H1 (cell line): Measurements from ENCODE around the gene NDEL1. TPM values are rescaled to one million over a fixed set of nuclear protein-coding genes. Genes with fewer than 3 reads are reported as not detected.

Source experiments
- CTCF ChIA-PET: fragments of 300-600 bp; sonication (Branson Sonifier 250); formaldehyde crosslinking; loops from one replicate; lab custom pipeline; 2021; ENCODE audit not compliant: partially characterized antibody; lab: Charles Lee
- POLR2A ChIA-PET: fragments of 300-600 bp; sonication (Branson Sonifier 250); formaldehyde crosslinking; loops from one replicate; lab custom pipeline; 2021; ENCODE audit warnings: inconsistent platforms; ENCODE audit not compliant: partially characterized antibody; lab: Charles Lee
- DNase-seq, 2 experiments: peaks; one replicate each; pipeline versions ENCODE4 v3.0.0 to v3.0.0-alpha.2; 2010 to 2022; ENCODE audit warnings: low spot score in 2 of 2, low read depth in 1 of 2, mixed read lengths in 1 of 2
- FAIRE-seq: peaks from 2 replicates; lab custom pipeline; 2011; peaks lifted over from hg19 to GRCh38; lab: Jason Lieb, UNC
- H2AFZ ChIP-seq: 2 replicates; pipeline ENCODE4 v1.8.1; 2012; ENCODE audit warnings: low read length, inconsistent platforms
- H2AK5ac ChIP-seq: 2 replicates; pipeline ENCODE4 v1.6.1; 2013; ENCODE audit warnings: low read depth, low read length
- H2BK120ac ChIP-seq: replicated peaks from 2 replicates; pipeline ENCODE3; 2013; ENCODE audit warnings: low read depth, low read length, inconsistent platforms
- H2BK12ac ChIP-seq: 2 replicates; pipeline ENCODE4 v1.6.1; 2013; ENCODE audit warnings: low read depth, low read length
- H2BK15ac ChIP-seq: 2 replicates; pipeline ENCODE4 v1.6.1; 2013; ENCODE audit warnings: low read length
- H2BK20ac ChIP-seq: 2 replicates; pipeline ENCODE4 v1.6.1; 2013; ENCODE audit warnings: low read length
- H2BK5ac ChIP-seq: 2 replicates; pipeline ENCODE4 v1.6.1; 2013; ENCODE audit warnings: low read depth, low read length
- H3K14ac ChIP-seq: 2 replicates; pipeline ENCODE4 v1.6.1; 2013; ENCODE audit warnings: inconsistent platforms; ENCODE audit not compliant: insufficient read length
- H3K18ac ChIP-seq: 2 replicates; pipeline ENCODE4 v1.6.1; 2013; ENCODE audit warnings: low read length; ENCODE audit errors: extremely low read depth
- H3K23ac ChIP-seq: 2 replicates; pipeline ENCODE4 v1.6.1; 2013; ENCODE audit warnings: inconsistent platforms; ENCODE audit not compliant: insufficient read length
- H3K23me2 ChIP-seq: 2 replicates; pipeline ENCODE4 v1.6.1; 2013; ENCODE audit warnings: low read depth, low read length
- H3K27ac ChIP-seq: 2 replicates; pipeline ENCODE4 v1.6.1; 2011; ENCODE audit warnings: low read depth, low read length, inconsistent platforms
- H3K27me3 ChIP-seq, 4 experiments: replicated peaks in 1 of 4; 1 replicate in 1 of 4; 2 replicates in 3 of 4; pipeline versions ENCODE4 v1.6.1 to v1.8.1; 2011 to 2013; ENCODE audit warnings: low read length in 3 of 4, mild to moderate bottlenecking in 3 of 4, inconsistent platforms in 2 of 4, mixed read lengths in 2 of 4, moderate library complexity in 1 of 4; ENCODE audit not compliant: control insufficient read depth in 3 of 4, insufficient read depth in 3 of 4; ENCODE audit errors: extremely low read depth in 1 of 4
- H3K36me3 ChIP-seq, 4 experiments: 2 replicates each; pipeline versions ENCODE4 v1.6.1 to v1.8.1; 2011 to 2013; ENCODE audit warnings: mild to moderate bottlenecking in 4 of 4, low read length in 3 of 4, moderate library complexity in 2 of 4, control low read depth in 1 of 4, inconsistent platforms in 1 of 4; ENCODE audit not compliant: insufficient read depth in 4 of 4, control insufficient read depth in 2 of 4
- H3K4ac ChIP-seq: replicated peaks from 2 replicates; pipeline ENCODE3; 2013; ENCODE audit warnings: low read length, low read depth, mixed read lengths, inconsistent platforms; ENCODE audit not compliant: insufficient read length
- H3K4me1 ChIP-seq, 4 experiments: replicated peaks in 1 of 4; 1 replicate in 1 of 4; 2 replicates in 3 of 4; pipeline versions ENCODE4 v1.6.1 to v1.8.1; 2011 to 2013; ENCODE audit warnings: low read length in 3 of 4, inconsistent platforms in 2 of 4, mixed read lengths in 1 of 4; ENCODE audit not compliant: insufficient read depth in 4 of 4, control insufficient read depth in 3 of 4
- H3K4me2 ChIP-seq, 2 experiments: 2 replicates each; pipeline versions ENCODE4 v1.6.1 to v1.8.1; 2011 to 2013; ENCODE audit warnings: low read depth in 2 of 2, low read length in 2 of 2, control low read depth in 1 of 2, inconsistent platforms in 1 of 2, mild to moderate bottlenecking in 1 of 2; ENCODE audit not compliant: insufficient read depth in 1 of 2
- H3K4me3 ChIP-seq, 4 experiments: fragments of 200-600, 300-600 bp in 1 of 4; sonication (generic), shearing (Covaris generic), sonication (Bioruptor Twin) in 1 of 4; 2 replicates each; pipeline versions ENCODE4 v1.5.1 to v1.8.1; 2011 to 2016; ENCODE audit warnings: low read length in 4 of 4, low read depth in 3 of 4, control low read depth in 2 of 4, inconsistent platforms in 2 of 4, mild to moderate bottlenecking in 2 of 4, mixed read lengths in 1 of 4, moderate library complexity in 1 of 4; ENCODE audit not compliant: insufficient read depth in 2 of 4; ENCODE audit errors: extremely low read depth in 1 of 4
- H3K56ac ChIP-seq: replicated peaks from 2 replicates; pipeline ENCODE3; 2013; ENCODE audit warnings: low read depth, mild to moderate bottlenecking, mixed read lengths, low read length, inconsistent platforms; ENCODE audit not compliant: insufficient read length
- H3K79me1 ChIP-seq: 2 replicates; pipeline ENCODE4 v1.6.1; 2013; ENCODE audit warnings: low read depth, low read length, control low read depth
- H3K79me2 ChIP-seq, 2 experiments: 2 replicates each; pipeline versions ENCODE4 v1.6.1 to v1.8.1; 2012 to 2013; ENCODE audit warnings: low read length in 2 of 2, mild to moderate bottlenecking in 2 of 2, inconsistent platforms in 1 of 2; ENCODE audit not compliant: insufficient read depth in 2 of 2, control insufficient read depth in 1 of 2
- H3K9ac ChIP-seq, 4 experiments: replicated peaks in 1 of 4; 1 replicate in 1 of 4; 2 replicates in 3 of 4; pipeline versions ENCODE4 v1.6.1 to v1.8.1; 2011 to 2013; ENCODE audit warnings: low read depth in 3 of 4, low read length in 3 of 4, control low read depth in 2 of 4, mild to moderate bottlenecking in 2 of 4, moderate library complexity in 2 of 4, inconsistent platforms in 1 of 4; ENCODE audit errors: extremely low read depth in 1 of 4
- H3K9me3 ChIP-seq, 2 experiments: 2 replicates each; pipeline versions ENCODE4 v1.6.1 to v1.8.1; 2012 to 2013; ENCODE audit warnings: mild to moderate bottlenecking in 2 of 2, moderate library complexity in 2 of 2, control low read depth in 1 of 2, inconsistent platforms in 1 of 2, low read depth in 1 of 2, low read length in 1 of 2, mixed read lengths in 1 of 2; ENCODE audit not compliant: insufficient read depth in 2 of 2
- H4K20me1 ChIP-seq, 2 experiments: replicated peaks in 1 of 2; 2 replicates each; pipeline versions ENCODE3 to v1.8.1; 2011 to 2013; ENCODE audit warnings: inconsistent platforms in 2 of 2, low read length in 2 of 2, mild to moderate bottlenecking in 1 of 2; ENCODE audit not compliant: insufficient read depth in 2 of 2, control insufficient read depth in 1 of 2
- H4K5ac ChIP-seq: 2 replicates; pipeline ENCODE4 v1.6.1; 2013; ENCODE audit warnings: low read length, low read depth, mixed read lengths, inconsistent platforms; ENCODE audit not compliant: insufficient read length
- H4K8ac ChIP-seq: 2 replicates; pipeline ENCODE4 v1.8.0; 2013; ENCODE audit warnings: mild to moderate bottlenecking, moderate library complexity, low read length, inconsistent platforms; ENCODE audit not compliant: insufficient read depth; ENCODE audit errors: extremely low read depth
- H4K91ac ChIP-seq: replicated peaks from 2 replicates; pipeline ENCODE3; 2013; ENCODE audit warnings: low read length, mixed read lengths, inconsistent platforms; ENCODE audit not compliant: insufficient read length
- CBX5 ChIP-seq: fragments of 300-800, 300-1000 bp; sonication (generic); IDR thresholded peaks from 2 replicates; pipeline ENCODE4 v1.7.1; 2016; ENCODE audit warnings: antibody characterized with exemption, low read length, low read depth
- CTBP2 ChIP-seq: IDR thresholded peaks from 2 replicates; pipeline ENCODE4 v1.7.0; 2011; ENCODE audit warnings: borderline replicate concordance, mild to moderate bottlenecking, moderate library complexity, mixed read lengths, low read length; ENCODE audit not compliant: insufficient read depth, insufficient read length
- CTCF ChIP-seq, 3 experiments: IDR thresholded peaks; 1 replicate in 2 of 3; 2 replicates in 1 of 3; pipeline versions ENCODE4 v1.5.1 to v1.6.1; 2011; ENCODE audit warnings: low read length in 3 of 3, mild to moderate bottlenecking in 3 of 3, inconsistent platforms in 2 of 3, low read depth in 1 of 3, moderate library complexity in 1 of 3; ENCODE audit not compliant: insufficient read depth in 1 of 3; ENCODE audit errors: control extremely low read depth in 1 of 3
- MAFK ChIP-seq: IDR thresholded peaks from 2 replicates; pipeline ENCODE4 v1.6.1; 2012; ENCODE audit warnings: low read depth, mild to moderate bottlenecking, improper control_type of control experiment, low read length
- RNF2 ChIP-seq: fragments of 200-900, 300-1000 bp; sonication (generic); IDR thresholded peaks from 2 replicates; pipeline ENCODE4 v1.7.1; 2016; ENCODE audit warnings: borderline replicate concordance, low read depth, mild to moderate bottlenecking, antibody characterized with exemption, low read length; ENCODE audit not compliant: poor library complexity, severe bottlenecking; ENCODE audit errors: missing control alignments
- SIRT6 ChIP-seq: IDR thresholded peaks from one replicate; pipeline ENCODE4 v1.7.1; 2012; ENCODE audit warnings: low read length, inconsistent platforms
- SRF ChIP-seq: IDR thresholded peaks from 2 replicates; pipeline ENCODE4 v1.6.1; 2011; ENCODE audit warnings: mild to moderate bottlenecking, low read depth, low read length, moderate library complexity
- TEAD4 ChIP-seq: IDR thresholded peaks from 2 replicates; pipeline ENCODE4 v1.6.1; 2012; ENCODE audit warnings: low read depth, low read length, inconsistent platforms, mixed read lengths
- ZNF274 ChIP-seq: IDR thresholded peaks from 2 replicates; pipeline ENCODE4 v1.7.0; 2012; ENCODE audit warnings: low read length, borderline replicate concordance; ENCODE audit errors: extremely low read depth
- WGBS, 2 experiments: shearing (Covaris generic) in 1 of 2; methylation state at CpG; one replicate each; pipeline versions ENCODE4 v1.1.6 to v1.1.7; 2013 to 2015; ENCODE audit warnings: low lambda C conversion rate in 2 of 2, mixed read lengths in 2 of 2, inconsistent platforms in 1 of 2, low coverage in 1 of 2, missing lambda C conversion rate in 1 of 2; ENCODE audit not compliant: insufficient replicate concordance in 2 of 2, insufficient coverage in 1 of 2, insufficient read length in 1 of 2; ENCODE audit errors: extremely low coverage in 1 of 2, missing lambda C conversion rate in 1 of 2; 5-methylcytosine and 5-hydroxymethylcytosine counted together
- polyA plus RNA-seq, 7 experiments: library from polyadenylated mRNA; depleted of rRNA in 3 of 7; stranded (reverse) in 5 of 7; unstranded in 2 of 7; fragments of >200 nt in 5 of 7; fragments of 200-250 nt in 2 of 7; gene quantifications; 1 replicate in 5 of 7; 2 replicates in 1 of 7; 4 replicates in 1 of 7; pipeline versions ENCODE4 v1.2.1 to v1.2.3, GENCODE V29; 2011 to 2013; ENCODE audit warnings: missing spikeins in 2 of 7, mixed read lengths in 2 of 7
- total RNA-seq: library from RNA; stranded (reverse); fragmentation: NEBNext Ultra II Directional; extraction: Animal tissue kit (Norgen Biotek cat#: 25700); gene quantifications from 2 replicates; pipeline ENCODE4 v1.2.1, GENCODE V29; 2021

NDEL1 gene
- total and polyA plus RNA-seq, 2 of the 8 experiments (the other 6 are each of a cell fraction or from before 2014, with no cell fraction given): 31.1 to 32.9 TPM

- Histone ChIP-seq H3K79me2 (no peaks in the 10 kb centered on the region), H3K27me3 (no peaks in the 10 kb centered on the region), H2BK15ac (no peak overlapping the region), H3K4me3 (no peak overlapping the region), H2AK5ac (no peak overlapping the region), H3K27ac (no peak overlapping the region), H3K18ac (no peak overlapping the region), H4K91ac (no peak overlapping the region), H3K23ac (no peak overlapping the region), H3K79me1 (no peaks in the 10 kb centered on the region; the same call in 1 of the 2 replicates), H4K20me1 (peaks cover 6 to 7% of the 10 kb centered on the region in 2 experiments), H2BK5ac (no peak overlapping the region), H3K56ac (no peak overlapping the region)
- TF ChIP-seq CTBP2: no peak
- no peak for TF ChIP-seq SRF
- TF ChIP-seq RNF2: no peak
- no peak for TF ChIP-seq TEAD4
- no peak for TF ChIP-seq SIRT6
- TF ChIP-seq CTCF (IDR thresholded peaks at IDR 0.05; ENCODE audit: control extremely low read depth in 1 of 3, insufficient read depth in 1 of 3, low read depth in 1 of 3, low read length in 3 of 3): no peak
- no peak for TF ChIP-seq CBX5
- TF ChIP-seq ZNF274: no peak
- no peak for TF ChIP-seq MAFK
- TF ChIP-seq, all 59 proteins: peak for 0
- Histone ChIP-seq H2BK20ac (no peak overlapping the region), H3K9me3 (no peaks in the 10 kb centered on the region), H4K8ac (no peak overlapping the region), H3K4me1 (no peaks in the 10 kb centered on the region), H3K4me2 (no peak overlapping the region), H2BK12ac (no peak overlapping the region), H2AFZ (no peak overlapping the region), H3K4ac (no peak overlapping the region), H3K9ac (no peak overlapping the region), H4K5ac (no peak overlapping the region), H3K23me2 (no peaks in the 10 kb centered on the region), H3K14ac (no peak overlapping the region), H3K36me3 (peaks cover 62 to 85% (median 76%) of the 10 kb centered on the region in 4 experiments), H2BK120ac (no peak overlapping the region)
- 90% methylated on average over 8 of the region's 8 CpGs; no CpG with 5 or more reads in 1 of the 2 experiments for WGBS, 2 experiments
- DNase-seq: no peak
- ChIA-PET POLR2A (interaction anchor here (1.3 kb wide), 1 partner anchor 21 kb away, joined by 3 read pairs; no protein-coding TSS in a partner anchor), CTCF (interaction anchor here (1.7 to 2.0 kb wide), 2 partner anchors 12 to 19 kb away, joined by 4 read pairs; no protein-coding TSS in a partner anchor)
- FAIRE-seq: no peak
Measured at GRCh38 chr17:8500609-8501008, 64.9 kb downstream of the NDEL1 start.
